K562 (cell line): ENCODE data around the gene CORT. TPM values are rescaled to one million over a fixed set of nuclear protein-coding genes. Genes with fewer than 3 reads are reported as not detected.

ENCODE experiments used
- E2F3 ChIP-seq: fragments of 250-450 bp; sonication (Bioruptor Pico); IDR thresholded peaks from 2 replicates; pipeline ENCODE4 v1.4.0; 2020; ENCODE audit warnings: mild to moderate bottlenecking
- MECOM ChIP-seq: fragments of 250-450 bp; sonication (Bioruptor Pico); IDR thresholded peaks from 2 replicates; pipeline ENCODE4 v1.8.0; 2022; ENCODE audit warnings: inconsistent platforms
- PHF21A ChIP-seq: fragments of 450-650 bp; IDR thresholded peaks from 2 replicates; pipeline ENCODE4 v1.6.1; 2017; ENCODE audit warnings: low read depth, borderline replicate concordance
- PREB ChIP-seq: sonication (generic); formaldehyde crosslinking; IDR thresholded peaks from 2 replicates; pipeline ENCODE4 v1.8.1; 2023; ENCODE audit warnings: mild to moderate bottlenecking, missing genetic modification reagents
- ZBTB12 ChIP-seq: fragments of 250-450 bp; sonication (Bioruptor Pico); IDR thresholded peaks from 2 replicates; pipeline ENCODE4 v1.4.0; 2020
- ZBTB17 ChIP-seq: fragments of 450-650 bp; formaldehyde crosslinking; IDR thresholded peaks from 2 replicates; pipeline ENCODE4 v1.4.0; 2020; ENCODE audit warnings: mild to moderate bottlenecking
- ZBTB7A ChIP-seq: IDR thresholded peaks from 2 replicates; pipeline ENCODE4 v1.6.1; 2011; ENCODE audit warnings: low read depth, mild to moderate bottlenecking, low read length, moderate library complexity, borderline replicate concordance; ENCODE audit not compliant: control insufficient read depth
- ZFX ChIP-seq: sonication (generic); formaldehyde crosslinking; IDR thresholded peaks from 2 replicates; pipeline ENCODE4 v1.8.0; 2022; ENCODE audit warnings: mild to moderate bottlenecking, missing genetic modification reagents, moderate library complexity
- polyA plus RNA-seq, 8 experiments: library from polyadenylated mRNA; depleted of rRNA in 4 of 8; stranded (reverse) in 5 of 8; unstranded in 3 of 8; fragments of >200 nt; fragmentation: Nextera tagmentation in 2 of 8; fragmentation: Illumina TruSeq in 1 of 8; extraction: Ambion mirVana in 2 of 8; extraction: Trizol in 1 of 8; gene quantifications; 2 replicates each; pipeline versions ENCODE4 v1.2.1 to v1.2.3, GENCODE V29; 2011 to 2014; ENCODE audit warnings: inconsistent platforms in 1 of 8, missing spikeins in 1 of 8
- total RNA-seq, 7 experiments: library from RNA; depleted of rRNA in 6 of 7; stranded (reverse); fragments of >200 nt in 6 of 7; fragmentation: Illumina TruSeq in 2 of 7; extraction: Trizol in 2 of 7; gene quantifications; 2 replicates each; pipeline versions ENCODE4 v1.2.1 to v1.2.3, GENCODE V29; 2011 to 2021; ENCODE audit warnings: low replicate concordance in 1 of 7
- TF ChIP-seq, protein P1 (sequence below): fragments of 450-650 bp; IDR thresholded peaks from 2 replicates; pipeline ENCODE4 v1.6.1; 2016; ENCODE audit warnings: borderline replicate concordance
- TF ChIP-seq, protein P2 (sequence below): fragments of 450-650 bp; IDR thresholded peaks from 2 replicates; pipeline ENCODE4 v1.6.1; 2016; ENCODE audit warnings: mild to moderate bottlenecking, moderate library complexity

CORT gene
- total and polyA plus RNA-seq, 9 of the 15 experiments (the other 6 are each of a cell fraction or from before 2014, with no cell fraction given) = 0.08 to 0.54 (median 0.13) TPM; not detected in 5

DNA sequence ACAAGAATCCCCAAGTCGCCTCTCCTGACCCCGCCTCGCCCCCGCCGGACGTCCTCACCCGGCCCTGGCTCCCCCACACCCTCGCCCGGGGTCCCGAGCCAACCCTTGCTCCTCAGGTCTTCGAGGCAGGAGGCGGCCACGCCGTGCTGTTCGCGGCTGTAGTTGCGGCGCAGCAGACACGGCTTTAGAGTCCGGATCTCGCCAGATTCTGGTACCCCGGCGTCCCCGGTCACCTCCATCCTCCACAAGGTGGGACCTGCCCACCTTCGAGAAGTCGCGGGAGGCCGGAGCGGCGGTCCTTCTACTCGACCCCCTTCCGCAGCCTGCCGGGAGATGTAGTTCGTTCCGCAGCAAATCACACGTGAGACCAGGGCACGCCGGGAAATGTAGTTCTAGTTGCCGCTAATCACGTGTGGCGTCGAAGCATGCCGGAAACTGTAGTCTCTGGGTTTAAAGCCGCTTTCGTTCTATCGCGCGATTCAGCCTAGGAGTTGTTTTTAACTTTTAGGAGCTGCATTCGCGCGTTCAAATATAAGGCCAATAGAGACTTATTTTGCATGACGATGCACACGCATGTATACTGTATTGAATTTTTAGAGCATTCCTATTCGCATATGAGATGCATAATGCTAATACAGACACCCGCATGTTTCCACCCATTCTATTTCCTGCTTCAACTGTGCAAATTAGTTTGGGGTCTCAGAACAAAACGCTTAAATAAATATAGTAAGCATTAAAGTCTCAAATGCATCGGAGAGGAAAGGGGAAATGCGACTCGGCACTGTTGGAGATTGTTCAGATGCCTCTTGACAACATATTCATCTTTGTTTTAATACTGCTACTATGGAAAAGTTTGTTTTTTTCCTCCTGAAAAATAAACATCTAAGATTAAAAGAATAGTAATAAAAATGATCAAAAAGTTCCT is 22.7 kb downstream of the CORT start, which contains the start of gene DFFA (continued):
- TF ChIP-seq ZBTB12 = peak; percentile 62; the same call in 1 of the 2 replicates
- peak; percentile 84; the same call in 1 of the 2 replicates for TF ChIP-seq E2F3 (CRISPR knock-in tag)
- TF ChIP-seq, protein P1, sequence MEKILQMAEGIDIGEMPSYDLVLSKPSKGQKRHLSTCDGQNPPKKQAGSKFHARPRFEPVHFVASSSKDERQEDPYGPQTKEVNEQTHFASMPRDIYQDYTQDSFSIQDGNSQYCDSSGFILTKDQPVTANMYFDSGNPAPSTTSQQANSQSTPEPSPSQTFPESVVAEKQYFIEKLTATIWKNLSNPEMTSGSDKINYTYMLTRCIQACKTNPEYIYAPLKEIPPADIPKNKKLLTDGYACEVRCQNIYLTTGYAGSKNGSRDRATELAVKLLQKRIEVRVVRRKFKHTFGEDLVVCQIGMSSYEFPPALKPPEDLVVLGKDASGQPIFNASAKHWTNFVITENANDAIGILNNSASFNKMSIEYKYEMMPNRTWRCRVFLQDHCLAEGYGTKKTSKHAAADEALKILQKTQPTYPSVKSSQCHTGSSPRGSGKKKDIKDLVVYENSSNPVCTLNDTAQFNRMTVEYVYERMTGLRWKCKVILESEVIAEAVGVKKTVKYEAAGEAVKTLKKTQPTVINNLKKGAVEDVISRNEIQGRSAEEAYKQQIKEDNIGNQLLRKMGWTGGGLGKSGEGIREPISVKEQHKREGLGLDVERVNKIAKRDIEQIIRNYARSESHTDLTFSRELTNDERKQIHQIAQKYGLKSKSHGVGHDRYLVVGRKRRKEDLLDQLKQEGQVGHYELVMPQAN = peak; percentile 73; the same call in 1 of the 2 replicates
- peak; percentile 99; the same call in 1 of the 2 replicates for TF ChIP-seq PREB (CRISPR knock-in tag)
- peak; percentile 97 for TF ChIP-seq ZBTB7A
- TF ChIP-seq PHF21A = peak; percentile 67; the same call in 1 of the 2 replicates
- TF ChIP-seq, protein P2, sequence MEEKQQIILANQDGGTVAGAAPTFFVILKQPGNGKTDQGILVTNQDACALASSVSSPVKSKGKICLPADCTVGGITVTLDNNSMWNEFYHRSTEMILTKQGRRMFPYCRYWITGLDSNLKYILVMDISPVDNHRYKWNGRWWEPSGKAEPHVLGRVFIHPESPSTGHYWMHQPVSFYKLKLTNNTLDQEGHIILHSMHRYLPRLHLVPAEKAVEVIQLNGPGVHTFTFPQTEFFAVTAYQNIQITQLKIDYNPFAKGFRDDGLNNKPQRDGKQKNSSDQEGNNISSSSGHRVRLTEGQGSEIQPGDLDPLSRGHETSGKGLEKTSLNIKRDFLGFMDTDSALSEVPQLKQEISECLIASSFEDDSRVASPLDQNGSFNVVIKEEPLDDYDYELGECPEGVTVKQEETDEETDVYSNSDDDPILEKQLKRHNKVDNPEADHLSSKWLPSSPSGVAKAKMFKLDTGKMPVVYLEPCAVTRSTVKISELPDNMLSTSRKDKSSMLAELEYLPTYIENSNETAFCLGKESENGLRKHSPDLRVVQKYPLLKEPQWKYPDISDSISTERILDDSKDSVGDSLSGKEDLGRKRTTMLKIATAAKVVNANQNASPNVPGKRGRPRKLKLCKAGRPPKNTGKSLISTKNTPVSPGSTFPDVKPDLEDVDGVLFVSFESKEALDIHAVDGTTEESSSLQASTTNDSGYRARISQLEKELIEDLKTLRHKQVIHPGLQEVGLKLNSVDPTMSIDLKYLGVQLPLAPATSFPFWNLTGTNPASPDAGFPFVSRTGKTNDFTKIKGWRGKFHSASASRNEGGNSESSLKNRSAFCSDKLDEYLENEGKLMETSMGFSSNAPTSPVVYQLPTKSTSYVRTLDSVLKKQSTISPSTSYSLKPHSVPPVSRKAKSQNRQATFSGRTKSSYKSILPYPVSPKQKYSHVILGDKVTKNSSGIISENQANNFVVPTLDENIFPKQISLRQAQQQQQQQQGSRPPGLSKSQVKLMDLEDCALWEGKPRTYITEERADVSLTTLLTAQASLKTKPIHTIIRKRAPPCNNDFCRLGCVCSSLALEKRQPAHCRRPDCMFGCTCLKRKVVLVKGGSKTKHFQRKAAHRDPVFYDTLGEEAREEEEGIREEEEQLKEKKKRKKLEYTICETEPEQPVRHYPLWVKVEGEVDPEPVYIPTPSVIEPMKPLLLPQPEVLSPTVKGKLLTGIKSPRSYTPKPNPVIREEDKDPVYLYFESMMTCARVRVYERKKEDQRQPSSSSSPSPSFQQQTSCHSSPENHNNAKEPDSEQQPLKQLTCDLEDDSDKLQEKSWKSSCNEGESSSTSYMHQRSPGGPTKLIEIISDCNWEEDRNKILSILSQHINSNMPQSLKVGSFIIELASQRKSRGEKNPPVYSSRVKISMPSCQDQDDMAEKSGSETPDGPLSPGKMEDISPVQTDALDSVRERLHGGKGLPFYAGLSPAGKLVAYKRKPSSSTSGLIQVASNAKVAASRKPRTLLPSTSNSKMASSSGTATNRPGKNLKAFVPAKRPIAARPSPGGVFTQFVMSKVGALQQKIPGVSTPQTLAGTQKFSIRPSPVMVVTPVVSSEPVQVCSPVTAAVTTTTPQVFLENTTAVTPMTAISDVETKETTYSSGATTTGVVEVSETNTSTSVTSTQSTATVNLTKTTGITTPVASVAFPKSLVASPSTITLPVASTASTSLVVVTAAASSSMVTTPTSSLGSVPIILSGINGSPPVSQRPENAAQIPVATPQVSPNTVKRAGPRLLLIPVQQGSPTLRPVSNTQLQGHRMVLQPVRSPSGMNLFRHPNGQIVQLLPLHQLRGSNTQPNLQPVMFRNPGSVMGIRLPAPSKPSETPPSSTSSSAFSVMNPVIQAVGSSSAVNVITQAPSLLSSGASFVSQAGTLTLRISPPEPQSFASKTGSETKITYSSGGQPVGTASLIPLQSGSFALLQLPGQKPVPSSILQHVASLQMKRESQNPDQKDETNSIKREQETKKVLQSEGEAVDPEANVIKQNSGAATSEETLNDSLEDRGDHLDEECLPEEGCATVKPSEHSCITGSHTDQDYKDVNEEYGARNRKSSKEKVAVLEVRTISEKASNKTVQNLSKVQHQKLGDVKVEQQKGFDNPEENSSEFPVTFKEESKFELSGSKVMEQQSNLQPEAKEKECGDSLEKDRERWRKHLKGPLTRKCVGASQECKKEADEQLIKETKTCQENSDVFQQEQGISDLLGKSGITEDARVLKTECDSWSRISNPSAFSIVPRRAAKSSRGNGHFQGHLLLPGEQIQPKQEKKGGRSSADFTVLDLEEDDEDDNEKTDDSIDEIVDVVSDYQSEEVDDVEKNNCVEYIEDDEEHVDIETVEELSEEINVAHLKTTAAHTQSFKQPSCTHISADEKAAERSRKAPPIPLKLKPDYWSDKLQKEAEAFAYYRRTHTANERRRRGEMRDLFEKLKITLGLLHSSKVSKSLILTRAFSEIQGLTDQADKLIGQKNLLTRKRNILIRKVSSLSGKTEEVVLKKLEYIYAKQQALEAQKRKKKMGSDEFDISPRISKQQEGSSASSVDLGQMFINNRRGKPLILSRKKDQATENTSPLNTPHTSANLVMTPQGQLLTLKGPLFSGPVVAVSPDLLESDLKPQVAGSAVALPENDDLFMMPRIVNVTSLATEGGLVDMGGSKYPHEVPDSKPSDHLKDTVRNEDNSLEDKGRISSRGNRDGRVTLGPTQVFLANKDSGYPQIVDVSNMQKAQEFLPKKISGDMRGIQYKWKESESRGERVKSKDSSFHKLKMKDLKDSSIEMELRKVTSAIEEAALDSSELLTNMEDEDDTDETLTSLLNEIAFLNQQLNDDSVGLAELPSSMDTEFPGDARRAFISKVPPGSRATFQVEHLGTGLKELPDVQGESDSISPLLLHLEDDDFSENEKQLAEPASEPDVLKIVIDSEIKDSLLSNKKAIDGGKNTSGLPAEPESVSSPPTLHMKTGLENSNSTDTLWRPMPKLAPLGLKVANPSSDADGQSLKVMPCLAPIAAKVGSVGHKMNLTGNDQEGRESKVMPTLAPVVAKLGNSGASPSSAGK = peak; percentile 99
- TF ChIP-seq ZBTB17 = peak; percentile 98
- peak; percentile 50; the same call in 1 of the 2 replicates for TF ChIP-seq MECOM
- TF ChIP-seq ZFX (CRISPR knock-in tag) = peak; percentile 95
